GM23338 (cell line): Measurements from ENCODE around the gene FAM110A. TPM values are rescaled to one million over a fixed set of nuclear protein-coding genes. Genes with fewer than 3 reads are reported as not detected.

Experiments
- ATAC-seq: fragments of 200-7000 bp; cut with Tn5 transposase; 3 replicates; pipeline ENCODE4 v1.9.1; 2020
- DNase-seq: peaks from one replicate; pipeline ENCODE4 v3.0.0-alpha.2; 2015; ENCODE audit warnings: low spot score
- H2AFZ ChIP-seq: fragments of 200-600 bp; sonication (generic); 2 replicates; pipeline ENCODE4 v1.8.0; 2016; ENCODE audit warnings: antibody characterized with exemption, mild to moderate bottlenecking, moderate library complexity
- H3F3A ChIP-seq: fragments of 200-600 bp; sonication (generic); replicated peaks from 2 replicates; pipeline ENCODE4 v1.8.0; 2017; ENCODE audit warnings: antibody characterized with exemption, mixed run types, low read depth
- H3K27ac ChIP-seq: fragments of 200-600 bp; sonication (generic); 2 replicates; pipeline ENCODE4 v1.6.1; 2016; ENCODE audit warnings: low read depth
- H3K27me3 ChIP-seq: fragments of 200-600 bp; sonication (generic); 2 replicates; pipeline ENCODE4 v1.8.0; 2016; ENCODE audit warnings: mild to moderate bottlenecking, mixed run types, moderate library complexity; ENCODE audit not compliant: insufficient read depth
- H3K36me3 ChIP-seq: fragments of 200-600 bp; sonication (generic); 2 replicates; pipeline ENCODE4 v1.8.0; 2016; ENCODE audit warnings: mild to moderate bottlenecking; ENCODE audit not compliant: insufficient read depth
- H3K4me1 ChIP-seq: fragments of 200-600 bp; sonication (generic); 2 replicates; pipeline ENCODE4 v1.8.0; 2016; ENCODE audit warnings: mild to moderate bottlenecking, moderate library complexity; ENCODE audit not compliant: insufficient read depth
- H3K4me2 ChIP-seq: fragments of 200-600 bp; sonication (generic); 2 replicates; pipeline ENCODE4 v1.7.1; 2017; ENCODE audit warnings: mixed run types
- H3K4me3 ChIP-seq: fragments of 200-600 bp; sonication (generic); 2 replicates; pipeline ENCODE4 v1.6.1; 2016; ENCODE audit warnings: mixed run types
- H3K79me2 ChIP-seq: fragments of 200-600 bp; sonication (generic); replicated peaks from 2 replicates; pipeline ENCODE4 v1.8.0; 2017; ENCODE audit warnings: mild to moderate bottlenecking; ENCODE audit not compliant: insufficient read depth
- H3K9me2 ChIP-seq: fragments of 200-600 bp; sonication (generic); 2 replicates; pipeline ENCODE4 v1.8.0; 2017; ENCODE audit not compliant: insufficient read depth
- H4K20me1 ChIP-seq: fragments of 200-600 bp; sonication (generic); replicated peaks from 2 replicates; pipeline ENCODE4 v1.8.0; 2017; ENCODE audit warnings: mild to moderate bottlenecking; ENCODE audit not compliant: insufficient read depth
- H3K27ac Mint-ChIP-seq: 2 replicates; pipeline ENCODE4 v1.8.0; 2020; ENCODE audit warnings: inconsistent platforms, mild to moderate bottlenecking, moderate library complexity, mixed read lengths
- H3K27me3 Mint-ChIP-seq: 3 replicates; pipeline ENCODE4 v1.8.0; 2022; ENCODE audit warnings: low read depth, mild to moderate bottlenecking, moderate library complexity, mixed read lengths, inconsistent platforms; ENCODE audit not compliant: insufficient read depth, poor library complexity
- H3K36me3 Mint-ChIP-seq: 3 replicates; pipeline ENCODE4 v1.8.0; 2021; ENCODE audit warnings: low read depth, mild to moderate bottlenecking, inconsistent platforms, moderate library complexity, mixed read lengths
- H3K4me1 Mint-ChIP-seq: 3 replicates; pipeline ENCODE4 v1.8.0; 2020; ENCODE audit warnings: mild to moderate bottlenecking, inconsistent platforms, mixed read lengths
- H3K4me3 Mint-ChIP-seq: 3 replicates; pipeline ENCODE4 v1.8.0; 2021; ENCODE audit warnings: moderate library complexity, mild to moderate bottlenecking, inconsistent platforms, mixed read lengths
- H3K9me3 Mint-ChIP-seq: 3 replicates; pipeline ENCODE4 v1.8.0; 2020; ENCODE audit warnings: moderate library complexity, mild to moderate bottlenecking, inconsistent platforms, mixed read lengths
- CREB1 ChIP-seq: fragments of 250-450 bp; sonication (Bioruptor Pico); IDR thresholded peaks from 2 replicates; pipeline ENCODE4 v1.5.0; 2020; ENCODE audit warnings: low read depth, mild to moderate bottlenecking, moderate library complexity
- CTCF ChIP-seq, 2 experiments: fragments of 200-600 bp in 1 of 2; sonication (generic) in 1 of 2; conservative IDR thresholded peaks; 2 replicates each; pipeline versions ENCODE4 v1.5.1 to v1.6.1; 2016 to 2017; ENCODE audit warnings: antibody characterized with exemption in 2 of 2, low read depth in 2 of 2, mild to moderate bottlenecking in 2 of 2, moderate library complexity in 1 of 2
- ETS1 ChIP-seq: IDR thresholded peaks from 2 replicates; pipeline ENCODE4 v1.6.1; 2016; ENCODE audit warnings: antibody characterized with exemption
- EZH2 ChIP-seq: fragments of 200-600 bp; sonication (generic); IDR thresholded peaks from one replicate; pipeline ENCODE4 v1.8.0; 2017; ENCODE audit warnings: antibody characterized with exemption, mild to moderate bottlenecking, low read depth; ENCODE audit not compliant: unreplicated experiment
- EZH2phosphoT487 ChIP-seq: fragments of 200-600 bp; sonication (generic); IDR thresholded peaks from one replicate; pipeline ENCODE4 v1.8.1; 2018; ENCODE audit warnings: antibody characterized with exemption; ENCODE audit not compliant: unreplicated experiment
- JUNB ChIP-seq: IDR thresholded peaks from one replicate; pipeline ENCODE4 v1.6.1; 2016; ENCODE audit warnings: antibody characterized with exemption; ENCODE audit not compliant: unreplicated experiment
- NANOG ChIP-seq: IDR thresholded peaks from 2 replicates; pipeline ENCODE4 v1.6.1; 2016; ENCODE audit warnings: antibody characterized with exemption, borderline replicate concordance
- REST ChIP-seq: IDR thresholded peaks from one replicate; pipeline ENCODE4 v1.6.1; 2018; ENCODE audit warnings: antibody characterized with exemption; ENCODE audit not compliant: unreplicated experiment
- STAT1 ChIP-seq: IDR thresholded peaks from one replicate; pipeline ENCODE4 v1.6.1; 2016; ENCODE audit warnings: antibody characterized with exemption; ENCODE audit not compliant: unreplicated experiment
- ZNF114 ChIP-seq: fragments of 250-450 bp; sonication (Bioruptor Pico); IDR thresholded peaks from 2 replicates; pipeline ENCODE4 v1.5.0; 2020; ENCODE audit warnings: mild to moderate bottlenecking, moderate library complexity
- polyA plus RNA-seq: library from polyadenylated mRNA; unstranded; fragments of >200 nt; fragmentation: Nextera tagmentation; extraction: Ambion mirVana; gene quantifications from 2 replicates; pipeline ENCODE4 v1.2.1, GENCODE V29; 2016
- total RNA-seq: library from RNA; depleted of rRNA; stranded (reverse); fragments of >200 nt; shearing (Covaris generic); gene quantifications from 2 replicates; pipeline ENCODE4 v1.2.3, GENCODE V29; 2014

FAM110A gene
- total and polyA plus RNA-seq, 2 experiments from 2014 or later: 10.7 to 13.7 TPM

DNA sequence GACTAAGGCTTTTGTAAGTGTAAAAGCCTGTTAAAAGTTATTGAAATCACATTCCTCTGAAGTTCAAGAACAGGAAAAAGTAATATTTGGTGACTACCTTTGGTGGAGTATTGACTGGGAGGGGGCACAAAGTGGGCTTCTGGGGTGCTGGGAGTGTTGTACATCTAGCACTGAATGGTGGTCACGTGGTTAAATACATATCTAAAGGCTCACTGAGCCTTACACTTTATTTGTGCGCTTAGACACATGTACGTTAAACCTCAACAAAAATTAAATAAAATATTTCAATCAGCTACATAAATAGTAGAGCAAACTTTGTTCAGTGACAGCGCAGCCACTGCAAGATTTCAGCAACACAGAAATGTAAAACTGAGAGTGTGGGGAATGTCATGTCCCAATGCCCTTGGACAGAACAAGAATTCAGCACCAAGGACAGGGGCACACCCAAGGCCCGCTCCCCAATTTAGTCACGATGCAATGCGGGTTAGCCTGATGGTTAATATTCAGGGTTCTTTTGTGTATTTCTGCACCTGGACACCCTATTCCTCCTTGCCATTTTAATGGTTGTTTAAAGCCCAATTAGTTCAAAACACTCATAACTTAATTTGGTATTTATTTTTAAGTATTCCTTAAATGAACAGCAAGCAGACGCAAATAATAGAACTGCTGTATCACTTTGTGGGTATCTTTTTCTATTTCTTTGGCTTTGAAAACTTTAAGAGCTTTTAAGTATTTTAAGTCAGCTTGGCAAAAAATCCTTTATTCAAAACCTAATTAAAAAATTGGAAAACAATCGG is 45.2 kb downstream of the FAM110A start:
- Mint-ChIP-seq H3K9me3 (no peaks in the 10 kb centered on the region), H3K4me1 (peaks cover under 1% of the 10 kb centered on the region; the same call in 2 of the 3 replicates), H3K27me3 (peaks cover 9% of the 10 kb centered on the region), H3K27ac (no peak overlapping the region), H3K36me3 (no peaks in the 10 kb centered on the region), H3K4me3 (no peak overlapping the region)
- Histone ChIP-seq H4K20me1 (no peaks in the 10 kb centered on the region), H3K4me1 (no peaks in the 10 kb centered on the region), H3K27ac (no peak overlapping the region), H3K4me2 (no peak overlapping the region), H3K79me2 (no peaks in the 10 kb centered on the region), H3K27me3 (no peaks in the 10 kb centered on the region), H3F3A (no peaks in the 10 kb centered on the region), H2AFZ (no peak overlapping the region), H3K36me3 (no peaks in the 10 kb centered on the region), H3K9me2 (no peaks in the 10 kb centered on the region), H3K4me3 (no peak overlapping the region)
- peak; percentile 84 for DNase-seq
- no peak for TF ChIP-seq EZH2
- TF ChIP-seq EZH2phosphoT487: no peak
- TF ChIP-seq STAT1: no peak
- TF ChIP-seq JUNB: no peak
- no peak for TF ChIP-seq NANOG
- no peak for TF ChIP-seq CREB1 (CRISPR knock-in tag)
- TF ChIP-seq ETS1: no peak
- TF ChIP-seq REST: peak; percentile 94
- ATAC-seq: peak; percentile 86

GRCh38 chr20:879626-880025 is 46.1 kb downstream of the FAM110A start:
- H3K9me3 Mint-ChIP-seq: no peaks in the 10 kb centered on the region
- Histone ChIP-seq H3K36me3 (no peaks in the 10 kb centered on the region), H2AFZ (no peak overlapping the region), H3K4me1 (no peaks in the 10 kb centered on the region), H3K27ac (no peak overlapping the region), H3K4me2 (no peak overlapping the region), H3K9me2 (no peaks in the 10 kb centered on the region), H3K27me3 (no peaks in the 10 kb centered on the region), H3K79me2 (no peaks in the 10 kb centered on the region), H3F3A (no peaks in the 10 kb centered on the region), H4K20me1 (0 out of 2 replicates have a peak, but pooled peaks cover 2% of the 10 kb centered on the region), H3K4me3 (no peak overlapping the region)
- DNase-seq (no peak), ATAC-seq (no peak)
- peaks cover 13% of the 10 kb centered on the region for H3K27me3 Mint-ChIP-seq
- no peak overlapping the region for H3K4me3 Mint-ChIP-seq
- H3K27ac Mint-ChIP-seq: no peak overlapping the region
- no peaks in the 10 kb centered on the region for H3K4me1 Mint-ChIP-seq
- H3K36me3 Mint-ChIP-seq: no peaks in the 10 kb centered on the region
- TF ChIP-seq CTCF (conservative IDR thresholded peaks at IDR 0.05; ENCODE audit: low read depth in 2 of 2) (no peak), ETS1 (no peak), ZNF114 (CRISPR knock-in tag) (no peak), JUNB (no peak), CREB1 (CRISPR knock-in tag) (no peak)
